SK-N-DZ (cell line): ENCODE data around the gene SLC30A10.
"Not testable (repeated sequence)": the region's sequence is repeated elsewhere in the genome, so short reads cannot be mapped to it uniquely, and the experiment has no call there.

Experiments
- DNase-seq: peaks from one replicate; pipeline ENCODE4 v3.0.0-alpha.2; 2015; ENCODE audit warnings: low spot score

Gene SLC30A10

GRCh38 chr1:219928791-219929118, 398 bp upstream of the SLC30A10 start:
- DNase-seq, result no peak

DNA sequence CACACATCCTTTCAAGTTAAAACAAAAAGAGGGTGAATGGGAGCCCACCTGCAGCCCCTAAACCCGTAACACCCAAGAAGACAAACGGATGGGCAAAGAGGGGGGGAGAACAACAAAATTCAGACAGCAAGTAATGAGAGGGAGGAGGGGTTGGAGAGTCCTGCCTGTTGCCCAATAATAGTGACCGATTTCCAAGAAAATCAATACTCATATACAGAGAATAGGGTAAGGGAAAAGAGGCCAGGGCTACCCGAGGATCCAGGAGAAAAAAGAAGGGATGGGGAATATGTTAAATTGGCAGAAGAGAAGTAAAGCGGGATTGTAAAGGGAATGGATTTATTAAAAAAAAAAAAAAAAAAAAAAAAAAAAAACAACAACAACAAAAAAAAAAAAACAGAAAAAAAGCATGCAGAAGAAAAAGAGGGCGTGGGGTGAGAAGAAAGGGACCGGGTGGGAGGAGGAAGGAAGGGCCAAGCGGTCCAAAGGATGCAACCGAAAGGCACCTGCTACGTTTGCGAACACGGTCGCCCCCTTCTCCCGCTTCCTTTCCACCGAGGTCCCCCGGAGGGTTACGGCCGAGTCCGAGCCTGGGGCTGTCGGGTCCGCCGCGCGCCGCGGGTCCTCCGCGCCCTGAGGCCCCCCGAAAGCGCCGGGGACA, 930 bp downstream of the SLC30A10 start:
- DNase-seq, result no peak

DNA sequence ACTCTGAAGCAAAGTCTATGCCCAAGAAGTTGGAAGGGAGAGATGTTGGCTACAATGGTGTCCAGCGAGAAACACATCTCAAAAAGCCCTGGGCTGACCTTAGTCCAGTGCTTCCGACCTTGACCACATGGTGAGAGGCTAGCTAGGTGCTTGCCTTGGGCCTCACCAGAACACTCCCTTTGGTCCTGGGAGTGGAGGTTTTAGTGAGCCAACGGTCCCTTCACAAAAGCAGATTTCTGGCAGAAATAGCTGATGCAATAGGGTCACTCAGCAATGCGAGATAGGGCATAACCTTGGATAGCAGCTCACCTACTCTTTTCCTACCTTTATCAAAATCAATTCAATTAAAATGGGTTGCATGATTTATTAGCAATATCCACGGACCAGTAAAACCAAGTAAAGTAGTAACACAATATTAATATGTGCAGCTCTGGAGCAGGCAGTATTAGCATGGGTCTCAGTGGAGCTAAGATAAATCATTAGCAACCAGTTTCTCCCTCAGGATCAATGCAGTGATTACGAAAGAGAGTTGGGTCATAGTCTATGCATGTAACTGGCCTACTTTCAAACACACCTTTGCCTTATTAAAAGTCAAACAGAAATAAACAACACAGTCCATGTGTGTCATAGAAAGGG, 1.9 kb downstream of the SLC30A10 start:
- no peak for DNase-seq

GRCh38 chr1:219924342-219924741, 4.0 kb downstream of the SLC30A10 start:
- DNase-seq, result no peak

DNA sequence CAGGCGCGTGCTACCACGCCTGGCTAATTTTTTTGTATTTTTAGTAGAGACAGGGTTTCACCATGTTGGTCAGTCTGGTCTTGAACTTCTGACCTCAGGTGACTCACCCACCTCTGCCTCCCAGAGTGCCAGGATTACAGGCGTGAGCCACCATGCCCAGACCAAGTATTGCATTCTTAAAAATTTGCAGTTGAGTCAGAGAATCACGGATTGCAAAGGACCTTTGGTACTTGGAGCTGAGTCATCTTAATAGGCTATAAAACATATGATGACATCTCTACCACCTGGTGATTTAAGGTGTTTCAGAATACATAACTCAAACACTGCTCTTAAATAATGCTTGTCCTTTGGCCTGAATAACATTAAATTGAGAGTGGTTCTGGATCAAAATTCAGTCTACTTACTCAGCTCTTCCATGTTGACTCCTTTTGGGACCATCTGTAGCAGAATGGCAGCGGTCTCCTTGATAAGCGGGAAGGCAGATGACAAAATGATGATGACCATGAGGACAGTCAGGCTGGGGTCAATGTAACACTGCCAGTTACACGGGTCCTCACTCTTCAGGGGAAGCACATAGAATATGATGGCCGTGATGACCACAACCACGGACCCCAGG, 10.4 kb downstream of the SLC30A10 start:
- DNase-seq, result no peak

DNA sequence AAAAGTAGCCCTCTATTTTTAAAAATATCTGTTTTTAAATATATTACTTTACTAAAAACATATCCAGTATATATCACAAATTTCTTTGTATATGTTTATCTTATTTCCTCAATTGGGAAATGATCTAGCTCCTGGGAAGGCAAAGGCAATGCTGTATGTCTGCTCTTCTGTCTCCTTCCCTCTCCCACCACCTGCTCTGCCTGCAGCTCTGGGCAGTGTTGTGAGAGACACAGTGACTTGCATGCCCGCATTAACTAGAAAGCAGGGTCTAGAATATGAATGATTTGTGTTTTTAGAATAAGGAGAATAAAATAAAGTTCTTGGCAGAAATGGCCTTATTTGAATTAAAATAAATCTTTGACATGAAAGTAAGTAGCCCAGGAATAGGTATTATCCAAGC, 11.1 kb downstream of the SLC30A10 start:
- DNase-seq, result no peak

GRCh38 chr1:219916257-219916656, 12.1 kb downstream of the SLC30A10 start:
- no peak for DNase-seq

- DNase-seq, result no peak
Measured at GRCh38 chr1:219913005-219913770, 15.2 kb downstream of the SLC30A10 start.

GRCh38 chr1:219910716-219911115, 17.6 kb downstream of the SLC30A10 start:
- DNase-seq, result no peak

DNA sequence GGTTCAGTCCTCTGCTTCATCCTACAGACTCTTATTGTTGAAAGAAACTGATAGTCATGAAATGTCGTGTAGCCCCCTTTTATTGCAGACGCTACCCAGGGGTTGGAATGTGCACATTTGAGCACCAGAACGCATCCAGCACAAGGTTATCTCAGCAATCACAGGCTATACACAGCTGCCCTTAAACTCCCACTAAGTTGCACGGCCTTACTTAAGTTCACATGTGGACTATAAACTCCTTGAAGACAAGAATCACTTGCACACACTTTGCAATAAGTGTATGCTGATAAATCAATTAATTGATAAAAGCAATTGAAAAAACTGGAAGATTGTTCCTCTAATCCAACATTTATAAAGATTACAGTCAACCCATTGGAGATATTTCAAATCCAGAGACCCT, 18.9 kb downstream of the SLC30A10 start:
- DNase-seq, result no peak

GRCh38 chr1:219908170-219908569, 20.2 kb downstream of the SLC30A10 start:
- DNase-seq, result no peak

GRCh38 chr1:219907772-219908070, 20.6 kb downstream of the SLC30A10 start:
- DNase-seq, result no peak

DNA sequence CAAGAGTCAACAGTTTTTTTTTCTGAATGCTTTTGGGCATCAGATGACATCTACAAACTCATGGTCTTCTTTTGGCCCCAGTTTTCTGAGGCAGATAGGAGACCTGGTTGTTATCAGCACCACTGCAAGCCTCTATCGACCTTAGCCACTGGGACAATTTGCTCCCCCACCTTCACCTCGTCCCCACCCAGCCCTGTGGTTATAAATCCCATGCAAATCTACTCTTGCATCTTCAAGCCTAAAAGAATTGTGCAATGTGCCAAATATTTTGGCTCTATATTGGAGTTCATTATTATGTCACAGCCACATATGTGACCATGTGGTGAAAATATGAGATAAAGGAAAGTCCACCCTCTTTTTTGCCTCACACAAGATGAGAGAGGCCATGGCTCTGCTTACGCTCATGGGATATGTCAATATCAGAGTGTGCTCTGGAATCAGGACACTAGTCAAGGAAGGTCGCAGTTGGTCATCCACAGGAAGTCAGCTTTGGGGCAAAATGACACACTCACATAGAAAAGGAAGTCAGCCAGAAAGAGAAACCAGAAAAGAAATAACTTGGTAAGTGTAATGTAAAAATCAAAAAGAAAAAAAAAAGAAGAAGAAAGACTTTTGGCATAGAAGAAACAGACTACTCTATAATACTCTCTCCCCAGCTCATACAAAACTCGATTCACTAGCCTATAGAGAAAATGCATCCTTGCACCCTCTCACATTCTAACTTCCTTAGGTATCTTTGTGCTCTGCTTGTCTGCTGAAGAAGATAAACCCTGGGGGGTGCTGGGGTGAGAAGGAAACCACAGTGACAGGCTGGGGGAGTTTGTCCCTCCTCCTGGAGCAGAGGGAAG, 21.2 kb downstream of the SLC30A10 start:
- DNase-seq, result no peak

DNA sequence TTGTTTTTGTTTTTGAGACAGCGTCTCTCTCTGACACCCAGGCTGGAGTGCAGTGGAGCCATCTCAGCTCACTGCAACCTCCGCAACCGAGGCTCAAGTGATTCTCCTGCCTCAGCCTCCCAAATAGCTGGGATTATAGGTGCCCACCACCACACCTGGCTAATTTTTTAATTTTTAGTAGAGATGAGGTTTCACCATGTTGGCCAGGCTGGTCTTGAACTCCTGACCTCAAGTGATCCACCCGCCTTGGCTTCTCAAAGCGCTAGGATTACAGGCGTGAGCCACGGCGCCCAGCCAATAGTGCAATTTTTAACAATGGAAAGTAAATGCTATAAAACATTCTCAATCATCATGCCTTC, 21.8 kb downstream of the SLC30A10 start:
- DNase-seq, result not testable (repeated sequence)

DNA sequence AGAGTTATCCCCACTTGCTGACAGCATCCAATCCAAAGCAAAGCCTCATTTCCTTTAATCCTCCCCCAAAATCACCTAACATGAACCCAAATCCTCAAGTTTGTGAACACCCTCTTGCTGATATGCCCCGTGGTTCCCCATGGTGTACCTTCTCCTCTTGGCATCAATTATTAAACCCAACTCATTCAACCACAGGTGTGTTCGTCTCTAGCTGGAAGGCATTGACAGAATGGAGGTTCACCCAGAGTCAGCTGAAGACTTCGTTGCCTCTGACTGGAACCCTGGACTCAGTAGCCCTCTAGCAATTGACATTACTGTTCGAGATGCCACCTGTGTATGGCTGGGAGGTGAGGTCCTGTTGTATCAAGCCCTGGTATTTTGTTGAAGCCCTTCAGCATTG, 22.8 kb downstream of the SLC30A10 start:
- no peak for DNase-seq

DNA sequence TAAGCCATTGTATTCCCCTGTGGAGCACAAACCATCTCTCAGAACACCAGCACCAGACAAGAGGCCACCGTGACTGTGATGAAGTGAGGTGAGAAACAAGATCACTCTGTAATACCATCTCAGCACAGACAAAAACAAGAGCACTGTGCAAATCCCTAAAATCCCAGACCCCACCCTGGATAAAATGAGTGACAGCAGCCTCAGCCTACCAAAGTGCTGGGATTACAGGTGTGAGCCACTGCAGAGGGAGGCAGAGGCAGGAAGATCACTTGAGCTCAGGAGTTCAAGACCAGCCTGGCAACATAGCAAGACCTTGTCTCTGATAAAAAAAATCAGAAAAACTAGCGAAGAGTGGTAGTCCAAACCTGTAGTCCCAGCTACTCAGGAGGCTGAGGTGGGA, 23.4 kb downstream of the SLC30A10 start:
- no peak for DNase-seq

DNA sequence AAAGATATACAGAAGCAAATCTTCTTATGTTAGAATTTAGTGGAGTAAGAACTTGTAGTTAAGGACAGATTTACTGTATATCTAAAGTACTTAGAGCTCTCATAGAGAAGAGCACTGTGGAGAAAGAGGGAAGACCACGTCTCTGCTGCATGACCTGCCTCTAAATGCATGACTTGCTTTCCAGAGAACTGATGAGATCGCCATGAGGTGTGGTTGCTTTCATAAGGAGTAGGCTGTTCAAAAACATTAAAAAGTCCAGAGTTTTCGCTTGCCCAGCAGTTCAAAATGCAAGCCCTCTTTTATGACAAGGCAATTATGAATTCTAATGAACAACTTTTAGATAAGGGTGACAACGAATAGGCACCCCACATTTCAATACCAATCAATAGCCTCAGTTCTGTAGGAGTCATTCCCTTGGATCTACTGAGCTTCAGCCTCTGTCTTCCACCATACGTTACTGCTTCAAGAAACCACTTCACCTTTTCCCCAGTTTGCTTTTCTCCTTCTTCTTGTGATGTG, 24.9 kb downstream of the SLC30A10 start:
- no peak for DNase-seq

- DNase-seq, result no peak
Measured at GRCh38 chr1:219902951-219903350, 25.4 kb downstream of the SLC30A10 start.

DNA sequence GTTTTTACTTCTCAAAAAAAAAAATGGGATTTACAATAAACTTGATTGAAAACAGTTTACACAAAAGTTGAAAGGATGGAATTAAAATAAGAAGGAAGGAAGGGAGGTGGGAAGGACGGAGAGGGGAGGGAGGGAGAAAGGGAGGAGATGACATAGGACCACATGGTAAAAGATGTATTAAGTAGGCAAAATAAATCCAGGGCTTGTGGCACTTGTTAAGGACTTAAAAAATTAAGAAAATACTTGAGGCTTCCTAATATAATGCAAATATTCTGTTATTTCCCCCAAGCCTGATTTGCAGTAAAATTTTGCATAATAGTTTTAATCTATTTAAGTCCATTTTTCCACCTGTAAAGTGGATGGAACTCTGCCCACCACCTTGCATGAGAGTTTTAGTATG, 27.5 kb downstream of the SLC30A10 start:
- no peak for DNase-seq

- DNase-seq, result no peak
Measured at GRCh38 chr1:219900201-219900600, 28.2 kb downstream of the SLC30A10 start.

GRCh38 chr1:219898375-219898774, 30.0 kb downstream of the SLC30A10 start:
- no peak for DNase-seq

- no peak for DNase-seq
Measured at GRCh38 chr1:219897914-219898313, 30.4 kb downstream of the SLC30A10 start.
